ENCODE measurements around the gene NTNG2. TPM values are rescaled to one million over a fixed set of nuclear protein-coding genes. Genes with fewer than 3 reads are reported as not detected.
"Not testable (repeated sequence)": the region's sequence is repeated elsewhere in the genome, so short reads cannot be mapped to it uniquely, and the experiment has no call there.

The NTNG2 gene
- polyA plus RNA-seq, 4 donors, result 0.21 to 0.67 (median 0.43) TPM

DNA sequence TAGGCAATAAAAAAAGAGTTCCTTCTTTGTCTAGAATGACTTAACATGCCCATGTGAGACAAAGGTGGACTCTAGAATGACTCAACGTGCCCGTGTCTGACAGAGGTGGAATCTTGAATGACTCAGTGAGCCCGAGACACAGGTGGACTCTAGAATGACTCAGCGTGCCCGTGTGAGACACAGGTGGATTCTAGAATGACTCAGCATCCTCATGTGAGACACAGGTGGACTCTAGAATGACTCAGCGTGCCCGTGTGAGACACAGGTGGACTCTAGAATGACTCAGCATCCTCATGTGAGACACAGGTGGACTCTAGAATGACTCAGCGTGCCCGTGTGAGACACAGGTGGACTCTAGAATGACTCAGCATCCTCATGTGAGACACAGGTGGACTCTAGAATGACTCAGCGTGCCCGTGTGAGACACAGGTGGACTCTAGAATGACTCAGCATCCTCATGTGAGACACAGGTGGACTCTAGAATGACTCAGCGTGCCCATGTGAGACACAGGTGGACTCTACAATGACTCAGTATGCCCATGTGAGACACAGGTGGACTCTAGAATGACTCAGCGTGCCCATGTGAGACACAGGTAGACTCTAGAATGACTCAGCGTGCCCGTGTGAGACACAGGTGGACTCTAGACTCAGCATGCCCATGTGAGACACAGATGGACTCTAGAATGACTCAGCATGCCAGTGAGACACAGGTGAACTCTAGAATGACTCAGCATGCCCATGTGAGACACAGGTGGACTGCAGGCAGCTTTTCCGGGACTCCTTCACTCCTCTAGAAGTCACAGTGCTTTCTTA lies 108.1 kb downstream of the NTNG2 start:
- H3K36me3 ChIP-seq (ENCODE audit: control insufficient read depth in 3 of 3, insufficient read depth in 2 of 3, low read depth in 1 of 3, low read length in 3 of 3), result peaks cover 14 to 37% (median 24%) of the 10 kb centered on the region in 3 donors
- not testable (repeated sequence) for FAIRE-seq
- peak; percentile 46 to 59 for DNase-seq

GRCh38 chr9:132274861-132275260 lies 113.0 kb downstream of the NTNG2 start:
- DNase-seq (no peak), FAIRE-seq (no peak)
- Histone ChIP-seq H3K27me3 (ENCODE audit: control insufficient read depth in 3 of 3, insufficient read depth in 3 of 3, low read length in 3 of 3) (no peaks in the 10 kb centered on the region), H3K4me1 (ENCODE audit: control insufficient read depth in 3 of 3, insufficient read depth in 2 of 3, low read depth in 1 of 3, low read length in 2 of 3) (no peaks in the 10 kb centered on the region), H3K27ac (ENCODE audit: low read depth in 1 of 3, low read length in 2 of 3) (no peak overlapping the region), H3K4me3 (ENCODE audit: low read depth in 1 of 3, low read length in 3 of 3) (peak overlapping the region in 1 of 3 donors; percentile 6), H3K36me3 (ENCODE audit: control insufficient read depth in 3 of 3, insufficient read depth in 2 of 3, low read depth in 1 of 3, low read length in 3 of 3) (peaks cover 21 to 46% (median 27%) of the 10 kb centered on the region in 3 donors), H3K9me3 (ENCODE audit: control insufficient read depth in 2 of 2, insufficient read depth in 1 of 2, low read depth in 1 of 2, low read length in 1 of 2) (no peaks in the 10 kb centered on the region)
- 95 to 100% (median 100%) methylated on average over 2 of the region's 2 CpGs for WGBS, 3 donors

More for the DNA sequence above, 108.1 kb downstream of the NTNG2 start:
- not testable (repeated sequence) for H3K4me3 ChIP-seq (ENCODE audit: low read depth in 1 of 3, low read length in 3 of 3); H3K9me3 ChIP-seq (ENCODE audit: control insufficient read depth in 2 of 2, insufficient read depth in 1 of 2, low read depth in 1 of 2, low read length in 1 of 2); H3K27ac ChIP-seq (ENCODE audit: low read depth in 1 of 3, low read length in 2 of 3); H3K4me1 ChIP-seq (ENCODE audit: control insufficient read depth in 3 of 3, insufficient read depth in 2 of 3, low read depth in 1 of 3, low read length in 2 of 3); H3K27me3 ChIP-seq (ENCODE audit: control insufficient read depth in 3 of 3, insufficient read depth in 3 of 3, low read length in 3 of 3)
- 59 to 71% (median 62%) methylated on average over 11 to 14 of the region's 16 CpGs for WGBS, 3 donors

GRCh38 chr9:132283165-132283564 lies 121.3 kb downstream of the NTNG2 start:
- DNase-seq, result no peak
- Histone ChIP-seq H3K4me3 (ENCODE audit: low read depth in 1 of 3, low read length in 3 of 3) (no peak overlapping the region), H3K27me3 (ENCODE audit: control insufficient read depth in 3 of 3, insufficient read depth in 3 of 3, low read length in 3 of 3) (no peaks in the 10 kb centered on the region), H3K36me3 (ENCODE audit: control insufficient read depth in 3 of 3, insufficient read depth in 2 of 3, low read depth in 1 of 3, low read length in 3 of 3) (peaks cover 14 to 53% (median 44%) of the 10 kb centered on the region in 3 donors), H3K27ac (ENCODE audit: low read depth in 1 of 3, low read length in 2 of 3) (no peak overlapping the region), H3K9me3 (ENCODE audit: control insufficient read depth in 2 of 2, insufficient read depth in 1 of 2, low read depth in 1 of 2, low read length in 1 of 2) (no peaks in the 10 kb centered on the region), H3K4me1 (ENCODE audit: control insufficient read depth in 3 of 3, insufficient read depth in 2 of 3, low read depth in 1 of 3, low read length in 2 of 3) (peaks cover 0 to 5% (median 0%) of the 10 kb centered on the region in 3 donors)
- WGBS, 3 donors, result 59 to 71% (median 61%) methylated on average over 4 of the region's 4 CpGs
- FAIRE-seq, result no peak

- Histone ChIP-seq H3K4me3 (ENCODE audit: low read depth in 1 of 3, low read length in 3 of 3) (no peak overlapping the region), H3K36me3 (ENCODE audit: control insufficient read depth in 3 of 3, insufficient read depth in 2 of 3, low read depth in 1 of 3, low read length in 3 of 3) (peaks cover 13 to 51% (median 44%) of the 10 kb centered on the region in 3 donors), H3K4me1 (ENCODE audit: control insufficient read depth in 3 of 3, insufficient read depth in 2 of 3, low read depth in 1 of 3, low read length in 2 of 3) (peaks cover under 1 to 5% (median under 1%) of the 10 kb centered on the region in 3 donors), H3K9me3 (ENCODE audit: control insufficient read depth in 2 of 2, insufficient read depth in 1 of 2, low read depth in 1 of 2, low read length in 1 of 2) (no peaks in the 10 kb centered on the region), H3K27me3 (ENCODE audit: control insufficient read depth in 3 of 3, insufficient read depth in 3 of 3, low read length in 3 of 3) (no peaks in the 10 kb centered on the region), H3K27ac (ENCODE audit: low read depth in 1 of 3, low read length in 2 of 3) (no peak overlapping the region)
- 90 to 96% (median 94%) methylated on average over 7 of the region's 7 CpGs for WGBS, 3 donors
- DNase-seq, result no peak
- no peak for FAIRE-seq
These were observed 122.0 kb downstream of the NTNG2 start for GRCh38 chr9:132283863-132284262.

DNA sequence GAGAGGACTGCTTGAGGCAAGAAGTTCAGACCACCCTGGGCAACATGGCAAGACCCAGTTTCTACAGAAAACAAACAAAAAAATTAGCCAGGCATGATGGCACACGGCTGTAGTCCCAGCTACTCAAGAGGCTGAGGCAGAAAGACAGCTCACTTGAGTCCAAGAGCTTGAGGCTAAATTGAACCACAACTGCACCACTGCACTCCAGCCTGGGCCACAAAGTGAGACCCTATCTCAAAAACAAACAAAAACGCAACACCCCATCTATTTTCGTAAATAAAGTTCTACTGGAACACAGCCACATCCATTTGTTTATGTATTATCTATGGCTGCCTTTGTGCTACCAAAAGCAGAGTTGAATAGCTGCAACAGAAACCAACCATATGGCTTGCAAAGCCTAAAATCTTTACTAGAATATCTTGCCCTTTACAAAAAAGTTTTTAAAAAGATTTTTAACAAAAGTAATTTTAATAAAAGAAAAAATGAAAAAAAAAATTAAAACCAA lies 125.5 kb downstream of the NTNG2 start:
- FAIRE-seq (no peak), DNase-seq (no peak)
- H3K27ac ChIP-seq (ENCODE audit: low read depth in 1 of 3, low read length in 2 of 3), result no peak overlapping the region
- WGBS, 3 donors, result 70 to 91% (median 80%) methylated on average over 3 of the region's 3 CpGs
- no peak overlapping the region for H3K4me3 ChIP-seq (ENCODE audit: low read depth in 1 of 3, low read length in 3 of 3)
- peaks cover 11 to 56% (median 33%) of the 10 kb centered on the region in 3 donors for H3K36me3 ChIP-seq (ENCODE audit: control insufficient read depth in 3 of 3, insufficient read depth in 2 of 3, low read depth in 1 of 3, low read length in 3 of 3)
- no peaks in the 10 kb centered on the region for H3K9me3 ChIP-seq (ENCODE audit: control insufficient read depth in 2 of 2, insufficient read depth in 1 of 2, low read depth in 1 of 2, low read length in 1 of 2)
- H3K27me3 ChIP-seq (ENCODE audit: control insufficient read depth in 3 of 3, insufficient read depth in 3 of 3, low read length in 3 of 3), result no peaks in the 10 kb centered on the region
- peaks cover 3 to 8% (median 5%) of the 10 kb centered on the region in 3 donors for H3K4me1 ChIP-seq (ENCODE audit: control insufficient read depth in 3 of 3, insufficient read depth in 2 of 3, low read depth in 1 of 3, low read length in 2 of 3)

DNA sequence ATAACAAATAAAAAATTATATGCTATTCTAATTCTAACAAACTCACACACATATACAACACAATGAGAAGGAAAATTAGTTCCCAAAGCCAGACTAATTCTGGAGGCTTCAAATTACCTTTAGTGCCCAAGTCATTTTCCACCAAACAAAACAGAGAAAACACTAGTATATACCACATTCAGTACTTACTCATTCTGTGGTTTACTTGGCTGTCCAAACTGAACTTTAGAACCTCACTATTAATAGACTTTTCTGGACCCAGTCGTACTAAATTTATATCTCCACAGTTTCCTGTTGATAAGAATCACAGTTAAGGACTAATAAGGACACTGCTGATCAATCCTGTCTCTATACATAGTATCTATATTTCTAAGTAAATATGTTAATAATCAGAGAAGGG lies 126.5 kb downstream of the NTNG2 start:
- peak in 1 of 2 donors; percentile 15 for DNase-seq
- Histone ChIP-seq H3K36me3 (ENCODE audit: control insufficient read depth in 3 of 3, insufficient read depth in 2 of 3, low read depth in 1 of 3, low read length in 3 of 3) (peaks cover 7 to 58% (median 27%) of the 10 kb centered on the region in 3 donors), H3K4me3 (ENCODE audit: low read depth in 1 of 3, low read length in 3 of 3) (no peak overlapping the region), H3K4me1 (ENCODE audit: control insufficient read depth in 3 of 3, insufficient read depth in 2 of 3, low read depth in 1 of 3, low read length in 2 of 3) (peaks cover 3 to 8% (median 5%) of the 10 kb centered on the region in 3 donors), H3K27ac (ENCODE audit: low read depth in 1 of 3, low read length in 2 of 3) (peak overlapping the region in 1 of 3 donors; percentile 29), H3K9me3 (ENCODE audit: control insufficient read depth in 2 of 2, insufficient read depth in 1 of 2, low read depth in 1 of 2, low read length in 1 of 2) (no peaks in the 10 kb centered on the region), H3K27me3 (ENCODE audit: control insufficient read depth in 3 of 3, insufficient read depth in 3 of 3, low read length in 3 of 3) (no peaks in the 10 kb centered on the region)
- no peak for FAIRE-seq
- WGBS, 3 donors, result 2 to 3% (median 3%) methylated on average over 1 of the region's 1 CpG

- Histone ChIP-seq H3K36me3 (ENCODE audit: control insufficient read depth in 3 of 3, insufficient read depth in 2 of 3, low read depth in 1 of 3, low read length in 3 of 3) (peaks cover 7 to 57% (median 25%) of the 10 kb centered on the region in 3 donors), H3K27me3 (ENCODE audit: control insufficient read depth in 3 of 3, insufficient read depth in 3 of 3, low read length in 3 of 3) (no peaks in the 10 kb centered on the region), H3K9me3 (ENCODE audit: control insufficient read depth in 2 of 2, insufficient read depth in 1 of 2, low read depth in 1 of 2, low read length in 1 of 2) (no peaks in the 10 kb centered on the region), H3K27ac (ENCODE audit: low read depth in 1 of 3, low read length in 2 of 3) (peak overlapping the region in 1 of 3 donors; percentile 45), H3K4me3 (ENCODE audit: low read depth in 1 of 3, low read length in 3 of 3) (no peak overlapping the region), H3K4me1 (ENCODE audit: control insufficient read depth in 3 of 3, insufficient read depth in 2 of 3, low read depth in 1 of 3, low read length in 2 of 3) (peaks cover 3 to 8% (median 5%) of the 10 kb centered on the region in 3 donors)
- WGBS, 3 donors, result 54 to 61% (median 54%) methylated on average over 2 of the region's 2 CpGs
- FAIRE-seq (no peak), DNase-seq (peak in 1 of 2 donors; percentile 44)
These were observed 127.1 kb downstream of the NTNG2 start for GRCh38 chr9:132288966-132289365.

DNA sequence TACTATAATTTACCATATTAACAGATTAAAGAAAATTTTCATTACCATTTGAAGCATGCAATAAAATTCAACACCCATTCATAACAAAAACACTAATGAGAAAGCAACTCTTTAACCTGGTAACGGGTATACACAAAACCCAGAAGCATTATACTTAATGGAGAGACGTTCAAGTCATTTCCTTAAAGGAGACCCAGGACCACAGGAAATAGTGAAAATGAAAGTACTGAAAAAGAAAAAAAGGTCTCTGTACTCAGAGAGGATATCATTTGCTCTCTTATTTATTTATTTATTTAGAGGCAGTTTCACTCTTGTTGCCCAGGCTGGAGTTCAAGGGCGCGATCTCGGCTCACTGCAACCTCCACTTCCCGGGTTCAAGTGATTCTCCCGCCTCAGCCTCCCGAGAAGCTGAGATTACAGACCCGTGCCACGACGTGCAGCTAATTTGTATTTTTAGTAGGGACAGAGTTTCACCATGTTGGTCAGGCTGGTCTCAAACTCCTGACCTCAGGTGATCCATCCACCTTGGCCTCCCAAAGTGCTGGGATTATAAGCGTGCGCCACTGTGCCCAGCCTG lies 131.4 kb downstream of the NTNG2 start:
- DNase-seq (peak in 1 of 2 donors; percentile 2), FAIRE-seq (no peak)
- Histone ChIP-seq H3K27me3 (ENCODE audit: control insufficient read depth in 3 of 3, insufficient read depth in 3 of 3, low read length in 3 of 3) (no peaks in the 10 kb centered on the region), H3K4me3 (ENCODE audit: low read depth in 1 of 3, low read length in 3 of 3) (no peak overlapping the region), H3K27ac (ENCODE audit: low read depth in 1 of 3, low read length in 2 of 3) (no peak overlapping the region), H3K9me3 (ENCODE audit: control insufficient read depth in 2 of 2, insufficient read depth in 1 of 2, low read depth in 1 of 2, low read length in 1 of 2) (no peaks in the 10 kb centered on the region), H3K36me3 (ENCODE audit: control insufficient read depth in 3 of 3, insufficient read depth in 2 of 3, low read depth in 1 of 3, low read length in 3 of 3) (peaks cover 11 to 39% (median 30%) of the 10 kb centered on the region in 3 donors), H3K4me1 (ENCODE audit: control insufficient read depth in 3 of 3, insufficient read depth in 2 of 3, low read depth in 1 of 3, low read length in 2 of 3) (peaks cover 3 to 5% (median 3%) of the 10 kb centered on the region in 3 donors)
- WGBS, 3 donors, result 72 to 84% (median 81%) methylated on average over 13 of the region's 13 CpGs

All from small intestine (tissue), 7 donors.